RPMI8226 (cell line): Measurements from ENCODE around the gene AMZ1.

ENCODE experiments used
- DNase-seq: peaks from one replicate; pipeline ENCODE4 v3.0.0-alpha.2; 2015

Gene AMZ1

GRCh38 chr7:2687881-2688318, at the start of gene AMZ1:
Gene AMZ1, plus strand, starts transcription at chr7:2688202. Its CDS starts 12,250 bp downstream, at chr7:2700452.
- no peak for DNase-seq

GRCh38 chr7:2638224-2638991, 49.6 kb upstream of the AMZ1 start:
- DNase-seq = no peak

- no peak for DNase-seq
Measured at GRCh38 chr7:2639181-2639681, 48.8 kb upstream of the AMZ1 start.

GRCh38 chr7:2639695-2640481, 48.1 kb upstream of the AMZ1 start:
- no peak for DNase-seq

DNA sequence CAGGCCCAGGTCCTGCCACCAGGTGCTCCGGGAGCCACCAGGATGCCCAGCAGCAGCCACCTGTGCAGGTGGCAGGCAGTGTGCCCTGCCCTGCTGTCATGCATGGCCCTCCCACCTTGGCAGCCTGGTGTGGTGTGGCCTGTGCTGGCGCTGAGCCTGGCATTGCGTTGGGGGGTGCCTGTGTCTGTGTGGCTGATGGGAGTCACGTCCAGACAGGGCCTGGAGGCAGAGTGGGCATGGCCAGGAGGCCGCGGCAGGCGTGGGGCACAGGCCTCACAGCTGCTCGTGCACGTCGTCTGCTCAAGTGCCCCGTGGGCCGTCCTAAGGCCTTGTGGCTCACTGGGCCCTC, 47.5 kb upstream of the AMZ1 start:
- DNase-seq = peak; percentile 60

DNA sequence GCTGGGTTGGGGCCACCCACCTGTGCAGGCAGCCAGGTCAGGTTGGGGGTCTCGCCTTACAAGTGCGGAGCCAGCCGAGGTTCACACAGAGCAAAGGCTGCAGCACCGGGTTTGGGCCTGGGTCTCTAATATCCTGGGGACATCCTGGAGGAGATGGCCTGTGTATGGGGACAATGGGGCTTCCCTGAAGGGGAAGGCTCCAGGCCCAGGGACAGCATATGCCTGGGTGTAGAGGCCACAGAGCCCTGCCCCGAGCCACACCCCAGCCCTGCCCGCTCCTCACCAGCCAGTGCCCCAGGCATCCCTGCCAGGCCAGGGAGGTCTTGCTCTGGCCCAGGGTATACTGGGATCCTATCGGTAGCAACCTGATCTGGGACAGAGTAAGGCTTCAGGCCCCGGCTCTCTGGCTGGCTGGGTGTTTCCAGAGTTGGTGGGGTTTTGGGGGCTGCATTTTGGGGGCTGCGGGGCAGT, 47.1 kb upstream of the AMZ1 start:
- no peak for DNase-seq

DNA sequence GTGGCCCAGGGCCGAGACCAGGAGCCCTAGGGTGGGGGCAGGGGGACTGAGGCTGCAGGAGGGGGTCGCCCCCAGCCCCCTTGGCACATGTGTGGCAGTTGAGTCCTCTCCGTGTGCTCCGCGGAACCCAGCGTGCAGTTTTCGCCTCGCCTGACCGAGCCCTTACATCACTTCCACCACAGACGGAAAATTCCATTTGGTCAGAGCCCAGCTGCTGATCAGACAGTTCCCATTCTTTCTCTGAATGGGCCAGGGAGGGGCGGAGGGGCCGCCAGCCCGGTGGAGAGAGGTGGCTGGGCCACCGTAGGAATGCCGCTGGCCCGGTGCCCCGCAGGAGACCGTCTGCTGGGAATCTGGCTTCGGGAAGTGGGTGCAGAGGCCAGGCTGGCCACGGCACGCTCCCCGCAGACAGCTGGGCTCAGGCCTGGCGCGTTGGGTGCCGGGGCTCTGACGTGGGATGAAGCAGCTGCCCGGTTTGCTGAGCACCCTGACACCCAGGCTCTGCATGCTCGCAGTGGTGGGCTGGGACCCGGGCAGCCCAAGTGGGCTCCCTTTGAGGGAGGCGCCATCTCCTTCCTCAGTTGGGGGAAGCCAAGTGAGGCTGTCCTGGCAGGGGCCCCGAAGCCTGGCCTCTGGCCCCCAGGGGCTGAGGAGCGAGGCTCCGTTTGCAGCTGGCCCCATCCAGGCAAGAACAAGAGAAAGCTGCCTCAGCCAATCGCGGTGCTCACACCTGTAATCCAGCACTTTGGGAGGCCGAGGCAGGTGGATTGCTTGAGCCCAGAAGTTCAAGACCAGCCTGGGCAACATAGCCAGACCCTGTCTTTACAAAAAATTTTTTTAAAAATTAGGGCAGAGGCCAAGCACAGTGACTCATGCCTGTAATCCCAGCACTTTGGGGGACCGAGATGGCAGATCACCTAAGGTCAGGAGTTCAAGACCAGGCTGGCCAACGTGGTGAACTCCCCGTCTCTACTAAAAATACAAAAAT, 46.3 kb upstream of the AMZ1 start:
- peak; percentile 81 for DNase-seq

GRCh38 chr7:2643386-2644219, 44.4 kb upstream of the AMZ1 start:
- DNase-seq = no peak

GRCh38 chr7:2644220-2644561, 43.8 kb upstream of the AMZ1 start:
- DNase-seq = no peak

GRCh38 chr7:2644562-2645273, 43.3 kb upstream of the AMZ1 start:
- DNase-seq = no peak

DNA sequence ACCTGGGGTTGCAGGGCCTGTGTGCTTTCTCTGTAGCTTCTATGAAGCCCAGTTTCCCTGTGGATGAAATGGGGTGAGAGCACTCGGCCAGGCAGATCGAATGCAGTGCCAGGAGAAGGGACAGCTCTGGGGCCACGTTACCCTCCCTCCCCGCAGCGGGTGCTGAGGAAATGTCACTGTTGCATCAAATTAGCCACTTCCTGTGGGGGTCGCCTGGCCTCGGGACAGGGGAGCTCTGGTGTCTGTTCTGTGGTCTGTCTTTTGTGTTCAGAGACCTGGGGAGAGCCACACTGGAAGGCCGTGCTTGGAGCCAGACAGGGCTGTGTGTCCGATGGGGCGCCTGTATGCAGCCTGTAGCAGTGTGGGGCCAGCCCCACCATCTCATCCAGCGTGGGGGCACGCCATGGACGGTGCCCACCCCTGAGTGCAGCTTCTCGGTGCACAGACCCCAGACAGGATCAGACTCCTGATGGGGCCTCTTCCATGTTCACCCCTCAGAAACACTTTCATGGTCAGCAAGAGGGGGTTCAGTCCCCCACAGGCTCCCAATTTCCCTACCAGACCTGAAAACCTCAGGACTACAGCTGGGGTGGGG, 42.6 kb upstream of the AMZ1 start:
- DNase-seq = no peak

DNA sequence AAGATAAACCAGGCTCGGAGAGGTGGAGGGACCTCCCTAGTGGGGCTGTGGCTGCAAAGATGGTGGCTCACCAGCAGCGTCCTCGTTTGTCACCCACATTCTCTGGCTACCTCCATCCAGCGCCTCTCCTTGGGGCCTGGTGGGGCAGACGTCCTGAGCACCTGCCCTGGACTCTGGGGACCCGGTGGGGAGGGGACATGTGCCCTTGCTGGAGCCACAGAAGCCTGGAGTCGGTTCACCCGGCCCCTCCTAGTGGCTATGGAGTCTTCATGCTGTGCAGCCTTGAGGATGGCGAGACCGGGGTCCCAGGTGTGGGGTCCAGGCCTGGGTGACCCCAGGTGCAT, 41.7 kb upstream of the AMZ1 start:
- DNase-seq = no peak

DNA sequence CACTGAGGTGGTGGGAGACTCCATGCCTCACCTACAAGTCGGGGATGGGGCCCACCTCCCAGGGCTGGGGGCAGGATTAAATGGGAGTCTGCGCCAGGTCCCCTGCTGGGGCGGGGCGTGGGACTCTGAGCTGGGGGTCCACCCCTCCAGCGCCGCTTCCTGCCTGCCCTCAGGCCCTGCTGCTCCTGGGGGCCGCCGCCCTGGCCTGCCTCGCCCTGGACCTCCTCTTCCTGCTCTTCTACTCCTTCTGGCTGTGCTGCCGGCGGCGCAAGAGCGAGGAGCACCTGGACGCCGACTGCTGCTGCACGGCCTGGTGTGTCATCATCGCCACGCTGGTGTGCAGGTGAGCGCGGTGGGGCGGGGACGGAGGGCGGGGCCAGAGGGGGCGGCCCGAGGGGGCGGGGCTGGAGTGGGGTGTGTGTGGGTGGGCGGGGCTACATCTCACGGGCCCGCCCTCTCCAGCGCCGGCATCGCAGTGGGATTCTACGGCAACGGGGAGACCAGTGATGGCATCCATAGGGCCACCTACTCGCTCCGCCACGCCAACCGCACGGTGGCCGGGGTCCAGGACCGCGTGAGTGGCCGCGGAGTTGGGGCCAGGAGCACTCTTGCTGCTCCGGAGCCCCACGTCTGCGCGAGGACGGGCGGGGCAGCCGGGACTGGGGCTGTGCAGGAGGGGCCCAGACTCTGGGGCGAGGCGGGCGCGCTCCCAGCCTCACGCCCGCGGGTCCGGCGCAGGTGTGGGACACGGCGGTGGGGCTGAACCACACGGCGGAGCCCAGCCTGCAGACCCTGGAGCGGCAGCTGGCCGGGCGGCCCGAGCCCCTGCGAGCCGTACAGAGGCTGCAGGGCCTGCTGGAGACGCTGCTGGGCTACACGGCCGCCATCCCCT, 41.1 kb upstream of the AMZ1 start:
- DNase-seq = no peak

DNA sequence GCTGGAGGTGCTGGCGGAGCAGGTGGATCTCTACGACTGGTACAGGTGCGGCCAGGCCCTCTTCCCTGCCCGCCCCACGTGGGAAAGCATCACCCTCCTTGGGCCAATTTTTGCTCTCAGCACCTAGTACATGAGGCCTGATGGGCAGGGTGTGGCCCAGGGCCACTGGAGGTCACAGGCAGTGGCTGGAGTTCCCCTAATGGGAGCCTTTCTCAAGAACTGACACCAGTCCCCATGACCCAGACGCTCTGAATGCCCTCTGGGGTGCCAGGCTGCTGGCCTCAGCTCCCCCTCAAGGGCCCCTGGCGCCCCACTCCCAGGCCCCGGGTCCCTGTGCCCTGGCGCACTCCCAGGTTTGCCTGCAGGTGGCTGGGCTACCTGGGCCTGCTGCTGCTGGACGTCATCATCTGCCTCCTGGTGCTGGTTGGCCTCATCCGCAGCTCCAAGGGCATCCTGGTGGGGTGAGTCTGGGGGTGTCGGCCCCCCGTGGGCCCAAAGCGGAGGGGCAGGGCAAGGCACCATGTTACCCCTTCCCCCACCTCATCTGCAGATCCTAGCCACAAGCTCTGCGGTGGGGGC, 40.3 kb upstream of the AMZ1 start:
- no peak for DNase-seq

DNA sequence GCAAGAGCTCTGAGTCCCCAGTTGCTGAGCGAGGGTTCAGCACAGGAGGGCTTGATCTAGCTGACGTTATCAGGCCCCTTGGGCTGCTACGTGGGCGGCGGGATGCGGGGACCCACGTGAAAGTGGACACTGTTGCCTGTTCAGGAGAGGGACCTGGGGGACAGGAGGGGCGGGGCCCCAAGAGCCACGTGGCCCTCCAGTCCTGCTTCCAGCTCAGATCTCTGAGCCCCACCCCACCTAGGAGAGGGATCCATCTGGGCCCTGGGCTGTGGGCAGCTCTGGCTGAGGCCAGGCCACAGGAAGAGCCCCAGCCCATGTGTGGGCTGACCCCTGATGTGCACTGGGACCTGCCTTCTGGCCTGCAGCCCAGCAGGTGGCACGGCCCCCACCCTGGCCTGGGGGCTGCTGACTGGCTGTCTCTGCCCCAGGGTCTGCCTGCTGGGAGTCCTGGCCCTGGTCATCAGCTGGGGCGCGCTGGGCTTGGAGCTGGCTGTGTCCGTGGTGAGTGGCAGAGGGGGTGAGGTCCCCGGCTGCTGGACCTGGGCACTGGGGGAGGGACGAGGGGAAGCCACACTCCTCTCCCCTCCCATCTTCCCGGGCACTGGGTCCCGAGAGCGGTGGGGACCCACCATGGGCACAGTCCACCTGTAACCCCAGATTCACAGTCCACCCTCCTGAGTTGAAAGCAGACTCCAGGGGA, 38.7 kb upstream of the AMZ1 start:
- no peak for DNase-seq

DNA sequence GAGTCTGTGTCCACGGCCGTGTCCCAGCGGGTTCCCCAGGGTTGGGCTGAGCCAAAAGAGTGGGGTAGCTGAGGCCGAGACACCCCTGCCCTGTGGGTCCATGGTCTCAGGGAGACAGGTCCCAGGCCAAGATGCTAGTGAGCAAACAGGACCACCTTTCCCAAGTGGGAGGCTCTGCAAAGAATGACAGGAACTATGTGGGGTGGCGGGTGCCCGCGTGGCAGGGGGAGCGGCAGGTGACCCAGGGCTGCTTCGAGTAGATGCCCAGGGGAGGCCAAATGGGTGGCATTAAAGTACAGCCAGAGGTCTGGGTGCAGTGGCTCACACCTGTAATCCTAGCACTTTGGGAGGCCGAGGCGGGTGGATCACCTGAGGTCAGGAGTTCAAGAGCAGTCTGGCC, 38.0 kb upstream of the AMZ1 start:
- no peak for DNase-seq

DNA sequence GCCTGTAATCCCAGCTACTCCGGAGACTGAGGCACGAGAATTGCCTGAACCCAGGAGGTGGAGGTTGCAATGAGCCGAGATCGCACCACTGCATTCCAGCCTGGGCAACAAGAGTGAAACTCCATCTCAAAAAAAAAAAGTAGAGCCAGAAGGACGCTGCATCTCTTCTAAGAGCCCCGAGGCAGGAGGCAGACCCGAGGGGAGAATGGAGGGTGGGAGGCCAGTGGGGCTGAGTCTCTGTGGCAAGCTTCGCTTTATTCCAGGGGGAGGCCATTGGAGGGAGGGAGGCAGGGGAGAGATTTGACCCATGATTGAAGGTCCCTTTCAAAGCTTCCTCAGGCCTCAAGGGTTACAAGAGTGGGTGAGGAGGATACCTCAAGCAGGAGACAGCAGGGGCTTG, 37.6 kb upstream of the AMZ1 start:
- DNase-seq = no peak

GRCh38 chr7:2651336-2651735, 36.7 kb upstream of the AMZ1 start:
- DNase-seq = peak; percentile 52
